ENCODE measurements around the gene GULP1. TPM values are rescaled to one million over a fixed set of nuclear protein-coding genes. Genes with fewer than 3 reads are reported as not detected.

Gene GULP1
- total RNA-seq, 1 donor from 2014 or later: 5.1 TPM

DNA sequence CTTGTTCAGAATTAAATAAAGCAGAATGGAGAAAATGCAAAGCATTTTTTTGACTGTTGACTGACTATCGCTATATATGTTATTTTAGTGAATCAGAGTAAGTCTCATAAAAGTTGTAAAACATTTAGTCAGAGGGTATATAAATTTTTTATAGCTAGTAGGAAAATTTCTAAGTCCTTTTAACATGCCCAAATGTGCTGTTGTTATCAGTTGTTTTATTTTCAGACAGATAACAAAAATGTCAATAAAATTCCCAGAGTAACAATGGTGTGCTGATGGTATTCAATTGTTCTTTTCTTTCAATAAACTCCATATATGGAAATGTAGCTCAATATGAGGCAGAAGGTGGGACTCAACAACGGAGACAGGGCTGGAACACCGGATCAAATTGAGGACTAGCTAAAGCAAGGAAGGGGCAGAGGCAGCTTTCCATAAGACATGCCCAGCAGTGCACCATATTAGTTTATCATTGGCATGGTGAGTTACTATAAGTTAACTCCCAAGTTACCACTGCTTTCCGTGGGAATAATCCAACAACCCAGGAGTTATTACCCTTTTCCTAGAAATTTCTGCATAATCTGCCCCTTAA lies 26.6 kb downstream of the GULP1 start:
- intact Hi-C loops (cut with DNase I): no loop called here
- no peak for DNase-seq (ENCODE audit: low spot score)

DNA sequence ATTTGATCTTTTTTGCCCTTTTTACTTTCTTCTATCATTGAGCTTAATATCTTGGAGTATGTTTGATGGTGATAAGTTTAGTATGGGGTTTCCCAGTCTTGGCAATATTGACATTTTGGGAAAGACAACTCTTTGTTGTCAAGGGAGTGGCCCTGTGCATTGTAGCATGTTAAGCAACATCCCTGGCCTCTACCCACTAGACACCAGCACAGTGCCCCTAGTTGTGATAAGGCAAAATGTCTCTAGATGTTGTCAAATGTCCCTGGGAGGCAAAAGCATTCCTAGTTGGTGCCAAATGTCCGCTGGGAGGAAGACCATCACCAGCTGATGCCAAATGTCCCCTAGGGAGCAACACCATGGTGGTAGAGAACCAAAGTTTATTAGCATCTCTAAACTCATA lies 28.2 kb downstream of the GULP1 start:
- intact Hi-C loops (cut with DNase I): no loop called here
- DNase-seq (ENCODE audit: low spot score): no peak

DNA sequence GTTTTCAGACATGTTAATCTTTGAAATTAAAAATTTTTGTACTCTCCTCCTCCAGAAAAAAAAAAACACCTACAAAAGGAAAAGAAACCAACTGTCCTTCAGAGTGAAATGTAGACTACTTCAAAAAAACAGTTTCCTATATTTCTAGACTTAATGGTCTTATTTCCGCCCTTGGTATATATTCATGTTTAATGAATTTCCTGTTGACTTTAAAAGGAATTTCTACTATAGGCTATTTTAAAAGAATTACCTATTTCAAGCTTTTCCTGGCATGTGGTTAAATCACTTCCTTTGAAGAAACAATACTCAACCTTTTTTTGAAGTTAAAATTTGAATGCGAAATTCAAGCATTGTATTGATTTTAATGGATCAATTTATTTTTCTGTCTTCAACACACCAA lies 29.2 kb downstream of the GULP1 start:
- no peak for DNase-seq (ENCODE audit: low spot score)
- intact Hi-C loops (cut with DNase I): no loop called here

DNA sequence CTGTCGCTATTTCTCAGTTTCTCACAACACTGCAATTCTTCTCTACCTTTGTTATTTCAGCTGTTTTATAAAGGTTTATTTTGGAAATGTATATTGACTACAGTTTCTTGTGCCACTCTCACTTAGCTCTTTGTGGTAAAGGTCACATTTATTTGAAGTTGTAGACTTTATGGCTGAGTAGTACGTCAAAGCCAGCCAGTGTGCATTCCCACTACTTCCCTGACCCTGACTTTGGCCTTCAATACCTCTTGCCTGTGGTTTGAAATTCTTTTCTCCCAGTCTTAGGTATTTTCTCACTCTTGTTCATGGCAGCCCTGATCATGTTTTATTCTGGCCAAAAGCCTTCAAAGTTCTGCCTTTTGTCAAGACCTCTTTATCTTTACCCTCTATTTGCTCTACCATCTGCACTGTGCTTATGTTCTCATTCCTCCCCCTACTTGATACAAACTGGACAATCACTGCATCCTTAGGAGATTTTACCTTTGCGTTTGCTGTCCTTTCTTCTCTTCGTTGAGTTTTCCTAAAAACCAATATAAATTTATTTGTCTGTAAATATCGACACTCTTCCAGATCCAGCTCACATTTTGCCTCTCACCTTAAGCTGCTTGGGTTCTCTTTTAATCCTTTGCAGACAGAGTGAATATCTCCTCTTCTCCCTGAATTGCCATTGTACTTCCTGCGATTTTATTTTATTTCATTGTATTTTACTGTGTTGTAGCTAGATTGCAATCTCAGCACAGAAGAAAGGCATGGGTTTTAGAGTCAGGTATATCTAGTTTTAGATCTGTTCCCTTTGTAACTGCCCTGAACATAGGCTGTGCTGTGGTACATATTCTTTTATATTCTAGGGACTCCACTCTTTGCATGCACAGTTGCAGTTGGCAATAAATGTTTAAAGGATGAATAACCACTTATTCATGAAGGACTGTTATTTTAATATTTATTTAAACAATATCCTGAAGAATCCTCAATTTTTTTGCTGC lies 31.2 kb downstream of the GULP1 start:
- intact Hi-C loops (cut with DNase I): no loop called here
- no peak for DNase-seq (ENCODE audit: low spot score)

- intact Hi-C loops (cut with DNase I): no loop called here
- DNase-seq (ENCODE audit: low spot score): no peak
These were observed 32.4 kb downstream of the GULP1 start for GRCh38 chr2:188324067-188324466.

- intact Hi-C loops (cut with DNase I): no loop called here
- no peak for DNase-seq (ENCODE audit: low spot score)
These were observed 34.6 kb downstream of the GULP1 start for GRCh38 chr2:188326290-188326668.

DNA sequence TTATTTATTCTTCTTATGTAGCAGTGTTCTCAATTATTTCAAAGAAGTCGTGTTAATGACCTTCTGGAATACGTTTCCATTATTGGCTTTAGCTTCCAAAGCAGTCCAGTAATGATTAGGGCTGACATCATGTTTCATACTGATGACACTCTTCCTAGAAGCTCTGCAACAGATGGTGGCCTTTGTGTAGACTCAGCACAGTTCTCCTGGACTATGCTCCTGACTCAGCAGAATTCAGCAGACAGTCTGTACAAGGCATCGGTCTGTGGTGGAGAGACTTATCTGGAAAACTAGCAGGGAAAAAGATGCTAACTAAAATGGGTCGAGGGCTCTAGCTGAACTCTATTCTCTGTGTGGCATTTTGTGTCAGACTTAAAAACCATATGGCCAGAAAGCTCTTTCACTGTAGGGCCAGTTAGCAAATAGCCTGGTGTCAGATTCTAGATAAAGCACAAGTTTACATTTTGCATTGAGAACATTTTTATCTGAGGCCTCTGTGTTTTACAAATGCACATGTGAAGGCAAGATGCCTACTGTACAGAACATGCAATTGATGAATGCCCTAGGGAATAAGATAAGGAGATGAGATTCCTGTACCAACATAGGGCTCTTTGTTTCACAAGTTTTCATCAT lies 35.1 kb downstream of the GULP1 start:
- DNase-seq (ENCODE audit: low spot score): no peak
- intact Hi-C loops (cut with DNase I): no loop called here

- DNase-seq (ENCODE audit: low spot score): no peak
- intact Hi-C loops (cut with DNase I): no loop called here
These were observed 36.0 kb downstream of the GULP1 start for GRCh38 chr2:188327518-188328213.

- intact Hi-C loops (cut with DNase I): no loop called here
- no peak for DNase-seq (ENCODE audit: low spot score)
These were observed 36.7 kb downstream of the GULP1 start for GRCh38 chr2:188328419-188328818.

GRCh38 chr2:188330316-188331053 lies 38.8 kb downstream of the GULP1 start:
- no peak for DNase-seq (ENCODE audit: low spot score)
- intact Hi-C loops (cut with DNase I): no loop called here

GRCh38 chr2:188332619-188333018 lies 40.9 kb downstream of the GULP1 start:
- DNase-seq (ENCODE audit: low spot score): no peak
- intact Hi-C loops (cut with DNase I): no loop called here

GRCh38 chr2:188333751-188334524 lies 42.3 kb downstream of the GULP1 start:
- intact Hi-C loops (cut with DNase I): no loop called here
- no peak for DNase-seq (ENCODE audit: low spot score)

DNA sequence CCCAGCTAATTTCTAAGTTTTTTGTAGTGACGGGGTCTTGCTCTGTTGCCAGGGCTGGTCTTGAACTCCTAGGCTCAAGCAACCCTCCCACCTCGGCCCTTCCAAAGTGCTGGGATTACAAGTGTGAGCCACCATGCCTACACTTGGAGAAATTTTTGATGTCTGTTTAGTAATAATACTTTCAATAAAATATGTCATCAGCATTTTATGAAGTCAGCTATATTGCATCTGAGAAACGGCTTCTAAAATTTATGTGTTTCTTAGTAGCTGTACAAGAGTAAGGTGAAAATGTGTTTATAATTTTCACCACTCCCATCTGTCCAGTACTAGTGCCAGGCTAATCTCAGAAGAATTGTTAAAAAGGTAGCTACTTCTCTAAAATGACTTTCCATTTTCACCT lies 46.8 kb downstream of the GULP1 start:
- intact Hi-C loops (cut with DNase I): no loop called here
- no peak for DNase-seq (ENCODE audit: low spot score)

DNA sequence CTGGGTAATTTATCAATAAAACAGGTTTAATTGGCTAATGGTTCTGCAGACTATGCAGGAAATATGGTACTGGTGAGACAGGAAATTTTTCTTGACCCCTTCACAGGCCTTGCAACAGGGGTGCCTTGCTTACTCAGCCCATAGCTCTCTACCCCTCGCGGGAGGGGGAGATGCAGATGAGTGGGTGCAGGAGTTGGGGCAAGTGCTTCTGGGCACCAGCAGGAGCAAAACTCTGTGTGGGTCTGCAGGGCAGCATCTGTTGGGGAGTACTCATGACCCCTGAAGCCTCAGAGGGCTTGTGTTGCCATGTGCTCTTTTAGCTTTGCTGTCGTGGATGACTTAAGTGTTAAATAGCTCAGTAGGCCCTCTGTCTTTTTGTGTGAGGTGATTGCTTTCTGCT lies 48.6 kb downstream of the GULP1 start:
- intact Hi-C loops (cut with DNase I): no loop called here
- no peak for DNase-seq (ENCODE audit: low spot score)

- intact Hi-C loops (cut with DNase I): no loop called here
- no peak for DNase-seq (ENCODE audit: low spot score)
These were observed 53.3 kb downstream of the GULP1 start for GRCh38 chr2:188345020-188345419.

DNA sequence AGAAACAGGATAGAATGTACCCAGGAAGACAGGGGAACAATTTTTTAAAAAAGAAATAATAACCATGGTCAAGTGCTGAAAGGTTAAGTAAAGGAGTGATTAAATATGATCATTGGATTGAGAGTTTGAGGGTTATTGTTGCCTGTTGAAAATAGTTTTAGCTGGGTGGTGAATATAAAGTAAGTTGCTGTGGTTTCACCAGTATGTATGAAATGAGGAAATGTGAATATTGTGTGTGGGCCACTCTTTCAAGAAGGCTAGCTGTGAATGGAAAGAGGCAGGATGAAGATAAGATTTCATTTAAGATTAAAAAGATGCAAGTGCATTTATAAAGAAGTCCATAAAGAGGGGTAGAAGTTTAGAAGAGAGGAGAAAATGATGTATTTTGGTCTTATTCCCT lies 53.8 kb downstream of the GULP1 start:
- DNase-seq (ENCODE audit: low spot score): no peak
- intact Hi-C loops (cut with DNase I): no loop called here

GRCh38 chr2:188345831-188346458 lies 54.3 kb downstream of the GULP1 start:
- DNase-seq (ENCODE audit: low spot score): no peak
- intact Hi-C loops (cut with DNase I): no loop called here

DNA sequence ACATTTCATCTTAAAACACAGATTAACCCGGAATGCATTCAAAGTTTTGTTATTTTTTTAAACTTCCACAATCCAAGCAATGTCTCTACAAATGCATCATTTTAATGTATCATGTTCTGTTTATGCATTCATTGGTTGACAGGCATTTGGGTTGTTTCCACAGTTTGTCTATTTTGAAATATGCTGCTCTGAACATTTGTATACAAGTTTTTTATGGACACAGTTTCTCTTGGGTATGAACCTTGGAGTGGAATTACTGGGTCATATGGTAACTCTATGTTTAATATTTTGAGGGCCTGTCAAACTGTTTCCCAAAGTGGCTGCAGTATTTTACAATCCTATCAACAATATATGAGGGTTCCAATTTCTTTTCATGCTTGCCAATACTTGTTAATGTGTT lies 57.3 kb downstream of the GULP1 start:
- DNase-seq (ENCODE audit: low spot score): no peak
- intact Hi-C loops (cut with DNase I): no loop called here
